T-helper 2 cell treated with Interferon-gamma antibody and Interleukin-4, amounts not matched to agents 100 ng/mL and 5 ng/mL, for 36 hours (primary cell): Measurements from ENCODE around the gene CBR3. TPM values are rescaled to one million over a fixed set of nuclear protein-coding genes. Genes with fewer than 3 reads are reported as not detected.

Experiments
- intact Hi-C: fragments of 100-400 bp; cut with micrococcal nuclease; formaldehyde crosslinking; loops from one replicate; pipeline ENCODE4 v1.15.1; 2023
- total RNA-seq: library from RNA; stranded (reverse); gene quantifications from 2 replicates; pipeline ENCODE4 v1.2.3, GENCODE V29; 2022

CBR3 gene
- total RNA-seq, 1 donor from 2014 or later = 25.7 TPM

- intact Hi-C loops = no loop called here
Measured at GRCh38 chr21:36183144-36183795, 48.4 kb downstream of the CBR3 start.

GRCh38 chr21:36184545-36184944, 49.7 kb downstream of the CBR3 start:
- intact Hi-C loops = no loop called here

- intact Hi-C loops = no loop called here
Measured at GRCh38 chr21:36185523-36185922, 50.6 kb downstream of the CBR3 start.

- intact Hi-C loops = no loop called here
Measured at GRCh38 chr21:36186081-36186480, 51.2 kb downstream of the CBR3 start.

- intact Hi-C loops = no loop called here
Measured at GRCh38 chr21:36186506-36187399, 51.9 kb downstream of the CBR3 start.

- intact Hi-C loops = no loop called here
Measured at GRCh38 chr21:36188081-36188681, 53.3 kb downstream of the CBR3 start.

GRCh38 chr21:36188937-36189336, 54.1 kb downstream of the CBR3 start:
- intact Hi-C loops = no loop called here

GRCh38 chr21:36190736-36191135, 55.9 kb downstream of the CBR3 start:
- intact Hi-C loops = no loop called here

- intact Hi-C loops = no loop called here
Measured at GRCh38 chr21:36193200-36193599, 58.3 kb downstream of the CBR3 start.

- intact Hi-C loops = no loop called here
Measured at GRCh38 chr21:36194024-36194423, 59.1 kb downstream of the CBR3 start.

- intact Hi-C loops = no loop called here
Measured at GRCh38 chr21:36195613-36196012, 60.7 kb downstream of the CBR3 start.

Other genes starting within 250 kb of the CBR3 start
- 19.0 and 21.5 TPM in 2 replicates for gene SETD4, start 74.6 kb upstream of the CBR3 start, total RNA-seq
- 48.7 and 49.7 TPM in 2 replicates for gene CBR1, start 65.1 kb upstream of the CBR3 start, total RNA-seq
- 22.9 and 25.5 TPM in 2 replicates for gene DOP1B, start 21.7 kb downstream of the CBR3 start, total RNA-seq
- gene MORC3, start 185.1 kb downstream of the CBR3 start, total RNA-seq = 35.7 and 36.9 TPM in 2 replicates